Body of pancreas (tissue), 4 donors: ENCODE results near the gene OR4E2. TPM values are rescaled to one million over a fixed set of nuclear protein-coding genes. Genes with fewer than 3 reads are reported as not detected.

Experiments
- ATAC-seq: fragments of 150-250 bp; one replicate; pipeline ENCODE4 v1.9.1; 2016
- DNase-seq, 4 donors: peaks; one replicate each; pipeline ENCODE4 v3.0.0-alpha.2; 2019
- H3K27ac ChIP-seq, 4 donors: fragments of 200-600 bp; sonication (generic); 1 replicate in 3 of 4; 2 replicates in 1 of 4; pipeline versions ENCODE4 v1.5.1 to v1.6.1; 2016 to 2019; ENCODE audit warnings: mild to moderate bottlenecking in 1 of 4, mixed read lengths in 1 of 4, moderate library complexity in 1 of 4
- H3K27me3 ChIP-seq, 2 donors: fragments of 200-600 bp; sonication (generic); one replicate each; pipeline ENCODE4 v1.6.0; 2016; ENCODE audit warnings: mild to moderate bottlenecking in 1 of 2
- H3K36me3 ChIP-seq, 2 donors: fragments of 200-600 bp; sonication (generic); replicated peaks in 1 of 2; 2 replicates each; pipeline ENCODE4 v1.5.1; 2016; ENCODE audit warnings: low read depth in 2 of 2; ENCODE audit not compliant: insufficient read depth in 1 of 2
- H3K4me1 ChIP-seq: fragments of 200-600 bp; sonication (generic); one replicate; pipeline ENCODE4 v1.6.0; 2016
- H3K4me3 ChIP-seq, 2 donors: fragments of 200-600 bp; sonication (generic); 1 replicate in 1 of 2; 2 replicates in 1 of 2; pipeline ENCODE4 v1.5.1; 2016 to 2019
- H3K9me3 ChIP-seq, 3 donors: fragments of 200-600 bp; sonication (generic); 1 replicate in 2 of 3; 2 replicates in 1 of 3; pipeline ENCODE4 v1.5.1; 2016
- CTCF ChIP-seq, 7 experiments: fragments of 450-650 bp in 4 of 7; fragments of 200-600 bp in 3 of 7; sonication (generic) in 3 of 7; IDR thresholded peaks; one replicate each; pipeline ENCODE4 v1.5.1; 2016 to 2019; ENCODE audit warnings: antibody characterized with exemption in 7 of 7
- POLR2A ChIP-seq, 3 donors: fragments of 450-650 bp; IDR thresholded peaks; one replicate each; pipeline ENCODE4 v1.6.1; 2016; ENCODE audit warnings: antibody characterized with exemption in 3 of 3, mild to moderate bottlenecking in 2 of 3
- WGBS, 2 donors: methylation state at CpG; one replicate each; pipeline ENCODE4 v1.1.5; 2017; 5-methylcytosine and 5-hydroxymethylcytosine counted together
- intact Hi-C: fragments of 100-400 bp; cut with DNase I; formaldehyde crosslinking; loops from one replicate; pipeline ENCODE4 v1.15.1; 2023
- total RNA-seq, 2 donors: library from RNA; depleted of rRNA; stranded (reverse); fragments of >200 nt; gene quantifications; one replicate each; pipeline ENCODE4 v1.1.0, GENCODE V29; 2016

OR4E2 gene
- total RNA-seq, 2 donors from 2014 or later: not detected

- Histone ChIP-seq H3K27ac (no peak overlapping the region), H3K36me3 (no peaks in the 10 kb centered on the region), H3K4me1 (no peaks in the 10 kb centered on the region), H3K27me3 (no peaks in the 10 kb centered on the region), H3K9me3 (no peaks in the 10 kb centered on the region), H3K4me3 (no peak overlapping the region)
- intact Hi-C loops: no loop called here
- WGBS, 2 donors: 71 to 76% methylated on average over 1 of the region's 1 CpG
- TF ChIP-seq POLR2A (IDR thresholded peaks at IDR 0.05) (no peak), CTCF (IDR thresholded peaks at IDR 0.05) (no peak)
- DNase-seq: no peak
- ATAC-seq: no peak
Observed at GRCh38 chr14:21652209-21652808, 1.3 kb upstream of the OR4E2 start.

GRCh38 chr14:21654215-21654614, 580 bp downstream of the OR4E2 start:
- 58 to 62% methylated on average over 5 of the region's 5 CpGs for WGBS, 2 donors
- H3K27me3 ChIP-seq: no peaks in the 10 kb centered on the region
- no peaks in the 10 kb centered on the region for H3K4me1 ChIP-seq
- no peaks in the 10 kb centered on the region for H3K36me3 ChIP-seq
- no peak for ATAC-seq
- H3K27ac ChIP-seq: no peak overlapping the region
- H3K4me3 ChIP-seq: no peak overlapping the region
- intact Hi-C loops: no loop called here
- TF ChIP-seq POLR2A (IDR thresholded peaks at IDR 0.05): no peak
- TF ChIP-seq CTCF (IDR thresholded peaks at IDR 0.05): no peak
- no peaks in the 10 kb centered on the region for H3K9me3 ChIP-seq
- DNase-seq: no peak

GRCh38 chr14:21656980-21657379, 3.3 kb downstream of the OR4E2 start:
- no peak for TF ChIP-seq POLR2A (IDR thresholded peaks at IDR 0.05)
- no peak for TF ChIP-seq CTCF (IDR thresholded peaks at IDR 0.05)
- no peak overlapping the region for H3K4me3 ChIP-seq
- no peaks in the 10 kb centered on the region for H3K27me3 ChIP-seq
- H3K27ac ChIP-seq: no peak overlapping the region
- H3K9me3 ChIP-seq: no peaks in the 10 kb centered on the region
- H3K4me1 ChIP-seq: no peaks in the 10 kb centered on the region
- 83 to 95% methylated on average over 1 of the region's 1 CpG for WGBS, 2 donors
- DNase-seq (no peak), ATAC-seq (no peak)
- no peaks in the 10 kb centered on the region for H3K36me3 ChIP-seq
- intact Hi-C loops: no loop called here

GRCh38 chr14:21668377-21668776, 14.7 kb downstream of the OR4E2 start:
- Histone ChIP-seq H3K36me3 (no peaks in the 10 kb centered on the region), H3K4me1 (no peaks in the 10 kb centered on the region), H3K27ac (no peak overlapping the region), H3K4me3 (no peak overlapping the region), H3K9me3 (no peaks in the 10 kb centered on the region), H3K27me3 (no peaks in the 10 kb centered on the region)
- TF ChIP-seq CTCF (IDR thresholded peaks at IDR 0.05) (no peak), POLR2A (IDR thresholded peaks at IDR 0.05) (no peak)
- intact Hi-C loops: no loop called here
- no peak for ATAC-seq
- DNase-seq: no peak
- 42 to 59% methylated on average over 3 of the region's 3 CpGs for WGBS, 2 donors

- Histone ChIP-seq H3K27ac (no peak overlapping the region), H3K27me3 (no peaks in the 10 kb centered on the region), H3K9me3 (no peaks in the 10 kb centered on the region), H3K4me3 (no peak overlapping the region), H3K36me3 (no peaks in the 10 kb centered on the region), H3K4me1 (no peaks in the 10 kb centered on the region)
- DNase-seq (no peak), ATAC-seq (no peak)
- TF ChIP-seq CTCF (IDR thresholded peaks at IDR 0.05): no peak
- no peak for TF ChIP-seq POLR2A (IDR thresholded peaks at IDR 0.05)
- intact Hi-C loops: no loop called here
Observed at GRCh38 chr14:21669284-21669683, 15.6 kb downstream of the OR4E2 start.
